Superior temporal gyrus (tissue), 1 donor: Measurements from ENCODE around the gene RGS5.
A peak's percentile ranks its signal among the peaks of the same experiment; 100 is the strongest.

Experiments used
- DNase-seq: peaks from one replicate; pipeline ENCODE4 v3.0.0-alpha.2; 2016; ENCODE audit errors: extremely low spot score

Gene RGS5

DNA sequence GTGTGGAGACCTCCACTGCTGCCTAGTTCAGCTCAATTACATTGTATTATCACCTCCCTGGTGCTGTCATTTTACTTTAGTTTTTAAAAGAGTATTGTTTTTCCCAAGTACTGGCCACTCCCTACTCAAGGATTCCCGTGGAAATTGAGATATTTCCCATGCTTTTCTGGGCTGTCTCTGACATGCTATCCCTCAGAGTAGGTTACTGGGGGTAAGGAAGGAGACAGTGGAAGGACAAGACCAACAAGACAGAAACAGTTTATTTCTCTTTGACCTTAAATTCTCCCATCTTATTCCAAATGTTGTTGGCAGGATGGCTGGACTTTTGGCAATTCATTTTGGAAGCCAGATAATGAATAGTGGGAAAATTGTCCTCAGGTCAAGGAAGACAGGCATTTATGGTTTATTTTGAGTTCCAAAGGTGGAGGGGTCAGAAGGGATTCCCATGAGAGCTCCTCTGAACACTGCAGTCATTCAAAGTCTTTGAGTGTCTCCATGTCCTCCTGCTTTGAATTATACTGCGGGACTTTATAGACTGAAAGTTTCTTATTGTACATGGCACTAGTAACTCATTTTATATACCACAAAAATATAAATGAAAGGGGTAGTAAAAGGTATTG, 20.3 kb downstream of the RGS5 start:
- DNase-seq: no peak

GRCh38 chr1:163178628-163179027, 24.1 kb downstream of the RGS5 start:
- DNase-seq: no peak

- no peak for DNase-seq
Measured at GRCh38 chr1:163176797-163177196, 25.9 kb downstream of the RGS5 start.

- peak; percentile 87 for DNase-seq
Measured at GRCh38 chr1:163174524-163175437, 27.9 kb downstream of the RGS5 start.

- DNase-seq: peak; percentile 27
Measured at GRCh38 chr1:163173121-163173520, 29.6 kb downstream of the RGS5 start.

DNA sequence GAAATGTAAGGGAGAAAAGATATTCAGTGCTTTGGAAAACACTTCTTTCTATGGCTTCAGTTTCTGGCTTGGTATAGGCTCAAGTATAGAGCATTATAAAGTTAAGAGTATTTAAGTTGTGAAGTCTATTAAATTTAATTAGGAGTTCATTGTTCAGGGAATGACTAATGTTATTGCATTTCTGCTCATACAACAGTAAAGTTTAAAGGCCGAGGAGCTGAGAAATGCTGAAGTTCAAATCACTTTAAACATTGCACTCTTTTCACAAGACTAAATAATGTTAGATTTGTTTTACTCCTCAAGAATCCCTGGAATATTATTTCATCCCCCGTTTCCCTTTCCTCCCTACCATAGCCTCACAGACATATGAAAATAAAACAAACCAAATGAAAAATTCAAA, 30.1 kb downstream of the RGS5 start:
- DNase-seq: no peak

- DNase-seq: peak; percentile 36
Measured at GRCh38 chr1:163171826-163172225, 30.9 kb downstream of the RGS5 start.

GRCh38 chr1:163170975-163171676, 31.6 kb downstream of the RGS5 start:
- peak; percentile 29 for DNase-seq

GRCh38 chr1:163170331-163170730, 32.4 kb downstream of the RGS5 start:
- no peak for DNase-seq

DNA sequence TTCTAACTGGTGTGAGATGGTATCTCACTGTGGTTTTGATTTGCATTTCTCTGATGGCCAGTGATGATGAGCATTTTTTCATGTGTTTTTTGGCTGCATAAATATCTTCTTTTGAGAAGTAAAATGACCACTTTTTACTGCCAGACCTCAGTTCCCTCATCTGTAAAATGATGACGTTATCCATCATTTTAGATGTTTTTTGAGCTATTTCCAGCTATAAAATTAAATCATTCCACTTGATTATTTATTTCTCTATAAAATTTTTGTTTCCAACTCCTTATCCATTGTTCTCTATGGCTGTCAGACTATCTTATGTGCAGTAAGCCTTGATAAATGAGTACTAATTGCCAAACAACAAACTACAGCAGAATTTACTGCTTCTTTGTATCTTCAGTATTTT, 33.2 kb downstream of the RGS5 start:
- no peak for DNase-seq

GRCh38 chr1:163168053-163168452, 34.7 kb downstream of the RGS5 start:
- DNase-seq: no peak

- DNase-seq: no peak
Measured at GRCh38 chr1:163166886-163167555, 35.7 kb downstream of the RGS5 start.

DNA sequence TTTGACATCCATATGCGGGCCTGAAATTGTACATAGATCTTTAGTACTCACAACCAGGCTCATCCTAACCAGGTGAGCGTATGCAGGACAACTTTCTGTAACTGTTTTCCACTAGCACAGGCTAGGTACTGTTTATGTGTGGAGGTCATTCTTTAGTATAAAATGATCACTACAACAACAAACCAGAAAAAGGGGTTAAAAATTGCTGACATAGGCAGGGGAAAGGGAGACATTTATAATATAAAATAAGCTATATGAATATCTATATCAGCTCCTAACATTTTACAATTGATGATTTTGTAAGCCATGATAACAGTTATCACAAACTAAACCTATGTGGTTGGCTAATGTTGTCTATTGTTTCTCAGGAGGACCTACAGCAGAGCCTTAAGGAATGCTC, 37.6 kb downstream of the RGS5 start:
- no peak for DNase-seq

GRCh38 chr1:163163881-163164582, 38.7 kb downstream of the RGS5 start:
- DNase-seq: no peak

GRCh38 chr1:163163163-163163562, 39.6 kb downstream of the RGS5 start:
- DNase-seq: no peak

- no peak for DNase-seq
Measured at GRCh38 chr1:163162381-163162914, 40.3 kb downstream of the RGS5 start.

GRCh38 chr1:163161841-163162240, 40.9 kb downstream of the RGS5 start:
- DNase-seq: no peak

DNA sequence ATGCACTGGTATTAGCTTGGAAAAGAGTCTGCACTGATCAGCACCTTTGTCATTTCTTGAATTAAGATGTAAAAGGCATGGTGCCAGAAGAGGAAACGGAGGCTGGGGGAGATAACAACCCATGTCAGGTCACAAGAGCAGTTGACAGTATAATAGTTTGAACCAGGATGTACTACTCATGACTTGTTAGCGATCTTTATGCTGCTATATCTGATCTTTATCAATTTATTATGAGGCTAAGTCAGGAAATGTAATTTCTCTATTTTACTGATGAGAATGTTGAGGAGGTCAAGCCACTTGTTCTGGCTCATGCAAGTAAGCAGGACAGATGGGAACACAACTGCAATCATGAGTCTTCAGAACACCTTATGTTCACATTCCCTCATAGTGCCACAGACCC, 41.4 kb downstream of the RGS5 start:
- DNase-seq: no peak

GRCh38 chr1:163155606-163156005, 47.1 kb downstream of the RGS5 start:
- DNase-seq: no peak

GRCh38 chr1:163148911-163149310, 53.8 kb downstream of the RGS5 start:
- DNase-seq: no peak

DNA sequence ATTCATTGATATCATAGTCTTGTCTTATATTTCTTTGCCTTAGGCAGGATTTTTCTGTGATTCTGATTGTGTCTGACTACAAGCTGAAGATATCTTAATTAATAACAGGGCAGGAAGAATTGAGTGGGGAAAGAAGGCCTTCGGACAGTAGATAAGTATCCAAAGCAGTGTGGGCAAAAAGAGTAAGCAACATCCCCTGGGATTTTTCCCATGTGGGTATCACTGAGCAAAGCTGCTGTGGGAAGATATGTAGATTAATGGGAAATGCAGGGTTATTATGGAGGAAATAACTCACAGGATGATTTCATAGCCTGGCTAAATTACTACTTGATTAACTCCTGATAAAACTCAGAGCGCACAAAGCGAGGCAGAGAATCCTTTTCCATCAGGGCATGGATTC, 55.7 kb downstream of the RGS5 start:
- no peak for DNase-seq
